H1 (cell line): ENCODE measurements around the gene CGRRF1. TPM values are rescaled to one million over a fixed set of nuclear protein-coding genes. Genes with fewer than 3 reads are reported as not detected.

Source experiments
- CHD7 ChIP-seq: fragments of 300-600 bp; sonication (generic); IDR thresholded peaks from 2 replicates; pipeline ENCODE4 v1.7.1; 2012; ENCODE audit warnings: low read length, moderate library complexity, mild to moderate bottlenecking, inconsistent platforms; ENCODE audit not compliant: insufficient replicate concordance
- polyA plus RNA-seq, 7 experiments: library from polyadenylated mRNA; depleted of rRNA in 3 of 7; stranded (reverse) in 5 of 7; unstranded in 2 of 7; fragments of >200 nt in 5 of 7; fragments of 200-250 nt in 2 of 7; gene quantifications; 1 replicate in 5 of 7; 2 replicates in 1 of 7; 4 replicates in 1 of 7; pipeline versions ENCODE4 v1.2.1 to v1.2.3, GENCODE V29; 2011 to 2013; ENCODE audit warnings: missing spikeins in 2 of 7, mixed read lengths in 2 of 7
- total RNA-seq: library from RNA; stranded (reverse); fragmentation: NEBNext Ultra II Directional; extraction: Animal tissue kit (Norgen Biotek cat#: 25700); gene quantifications from 2 replicates; pipeline ENCODE4 v1.2.1, GENCODE V29; 2021

CGRRF1 gene
- total and polyA plus RNA-seq, 2 of the 8 experiments (the other 6 are each of a cell fraction or from before 2014, with no cell fraction given), result 7.4 to 20.2 TPM

- no peak for TF ChIP-seq CHD7
Measured at GRCh38 chr14:54465654-54466053, 44.1 kb upstream of the CGRRF1 start (continued).
